PFSK-1 (cell line): ENCODE data around the gene HECTD4.

ENCODE experiments used
- POLR2AphosphoS5 ChIP-seq: IDR thresholded peaks from 2 replicates; pipeline ENCODE4 v1.6.1; 2012; ENCODE audit warnings: low read depth, mild to moderate bottlenecking, control low read depth, low read length, moderate library complexity
- SIN3A ChIP-seq: IDR thresholded peaks from 2 replicates; pipeline ENCODE4 v1.6.1; 2012; ENCODE audit warnings: mild to moderate bottlenecking, low read length, moderate library complexity, borderline replicate concordance; ENCODE audit not compliant: insufficient read depth
- TAF1 ChIP-seq: IDR thresholded peaks from 2 replicates; pipeline ENCODE4 v1.6.1; 2012; ENCODE audit warnings: low read length, control low read depth, borderline replicate concordance; ENCODE audit not compliant: insufficient read depth

DNA sequence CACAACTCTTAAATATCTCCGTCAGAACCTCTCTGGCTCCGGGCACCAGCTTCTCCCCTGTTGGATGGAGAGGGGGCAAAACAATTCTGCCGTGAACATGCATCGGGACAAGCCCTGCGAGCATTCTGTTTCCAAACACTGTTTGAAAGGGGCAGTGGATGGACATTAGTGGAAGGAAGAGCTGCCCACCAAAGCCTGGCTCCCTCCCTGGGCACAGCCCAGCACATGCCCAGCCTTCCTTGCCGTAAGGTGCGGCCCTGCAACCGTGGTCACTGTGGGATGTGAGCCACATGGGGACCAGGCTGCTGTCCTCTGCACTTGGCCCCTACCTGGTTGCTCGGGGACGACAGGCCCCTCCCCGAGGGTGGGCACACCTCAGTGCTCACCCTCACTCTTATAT lies 202.9 kb downstream of the HECTD4 start:
- no peak for TF ChIP-seq TAF1
- TF ChIP-seq SIN3A, result no peak
- no peak for TF ChIP-seq POLR2AphosphoS5
